IPS-18a (cell line): ENCODE data around the gene PPP2R2B.

Experiments used
- H3K27ac ChIP-seq: one replicate; pipeline ENCODE4 v1.5.1; 2013; ENCODE audit warnings: low read length
- H3K27me3 ChIP-seq: one replicate; pipeline ENCODE4 v1.6.1; 2013; ENCODE audit warnings: mild to moderate bottlenecking, low read length; ENCODE audit not compliant: control insufficient read depth, insufficient read depth
- H3K36me3 ChIP-seq: one replicate; pipeline ENCODE4 v1.6.1; 2013; ENCODE audit warnings: low read depth, low read length; ENCODE audit not compliant: control insufficient read depth
- H3K4me1 ChIP-seq: one replicate; pipeline ENCODE4 v1.6.1; 2013; ENCODE audit warnings: low read depth, low read length; ENCODE audit not compliant: control insufficient read depth
- H3K4me3 ChIP-seq: one replicate; pipeline ENCODE4 v1.5.1; 2013; ENCODE audit warnings: low read length
- H3K9ac ChIP-seq: one replicate; pipeline ENCODE4 v1.6.1; 2013; ENCODE audit warnings: mild to moderate bottlenecking, low read length, moderate library complexity
- H3K9me3 ChIP-seq: one replicate; pipeline ENCODE4 v1.6.1; 2013; ENCODE audit warnings: low read depth, low read length; ENCODE audit not compliant: control insufficient read depth

Gene PPP2R2B

GRCh38 chr5:146633323-146633764 lies 245.2 kb downstream of the PPP2R2B start:
- H3K4me3 ChIP-seq, result no peak overlapping the region
- H3K9me3 ChIP-seq, result no peaks in the 10 kb centered on the region
- H3K27me3 ChIP-seq, result no peaks in the 10 kb centered on the region
- no peaks in the 10 kb centered on the region for H3K36me3 ChIP-seq
- no peak overlapping the region for H3K9ac ChIP-seq
- H3K4me1 ChIP-seq, result no peaks in the 10 kb centered on the region
- no peak overlapping the region for H3K27ac ChIP-seq

- H3K4me1 ChIP-seq, result no peaks in the 10 kb centered on the region
- no peak overlapping the region for H3K4me3 ChIP-seq
- no peaks in the 10 kb centered on the region for H3K27me3 ChIP-seq
- H3K27ac ChIP-seq, result no peak overlapping the region
- H3K9ac ChIP-seq, result no peak overlapping the region
- H3K36me3 ChIP-seq, result no peaks in the 10 kb centered on the region
- no peaks in the 10 kb centered on the region for H3K9me3 ChIP-seq
These were observed 245.8 kb downstream of the PPP2R2B start for GRCh38 chr5:146632620-146633322.

- Histone ChIP-seq H3K36me3 (no peaks in the 10 kb centered on the region), H3K9me3 (no peaks in the 10 kb centered on the region), H3K27ac (no peak overlapping the region), H3K27me3 (no peaks in the 10 kb centered on the region), H3K4me3 (no peak overlapping the region), H3K4me1 (no peaks in the 10 kb centered on the region), H3K9ac (no peak overlapping the region)
These were observed 248.1 kb downstream of the PPP2R2B start for GRCh38 chr5:146630472-146630871.

GRCh38 chr5:146628950-146629349 lies 249.6 kb downstream of the PPP2R2B start:
- Histone ChIP-seq H3K27ac (no peak overlapping the region), H3K9me3 (no peaks in the 10 kb centered on the region), H3K4me3 (no peak overlapping the region), H3K27me3 (no peaks in the 10 kb centered on the region), H3K9ac (no peak overlapping the region), H3K4me1 (no peaks in the 10 kb centered on the region), H3K36me3 (no peaks in the 10 kb centered on the region)

- Histone ChIP-seq H3K9ac (no peak overlapping the region), H3K27ac (no peak overlapping the region), H3K4me3 (no peak overlapping the region), H3K9me3 (no peaks in the 10 kb centered on the region), H3K27me3 (no peaks in the 10 kb centered on the region), H3K4me1 (no peaks in the 10 kb centered on the region), H3K36me3 (no peaks in the 10 kb centered on the region)
These were observed 251.6 kb downstream of the PPP2R2B start for GRCh38 chr5:146626936-146627335.

- Histone ChIP-seq H3K9ac (no peak overlapping the region), H3K4me3 (no peak overlapping the region), H3K27ac (no peak overlapping the region), H3K9me3 (no peaks in the 10 kb centered on the region), H3K27me3 (no peaks in the 10 kb centered on the region), H3K36me3 (no peaks in the 10 kb centered on the region), H3K4me1 (peaks cover 12% of the 10 kb centered on the region)
These were observed 254.4 kb downstream of the PPP2R2B start for GRCh38 chr5:146624179-146624578.

- Histone ChIP-seq H3K27me3 (no peaks in the 10 kb centered on the region), H3K4me1 (peaks cover 12% of the 10 kb centered on the region), H3K36me3 (no peaks in the 10 kb centered on the region), H3K4me3 (no peak overlapping the region), H3K9me3 (no peaks in the 10 kb centered on the region), H3K27ac (no peak overlapping the region), H3K9ac (no peak overlapping the region)
These were observed 254.9 kb downstream of the PPP2R2B start for GRCh38 chr5:146623666-146624065.

GRCh38 chr5:146623009-146623408 lies 255.5 kb downstream of the PPP2R2B start:
- Histone ChIP-seq H3K9ac (no peak overlapping the region), H3K36me3 (no peaks in the 10 kb centered on the region), H3K27me3 (no peaks in the 10 kb centered on the region), H3K27ac (no peak overlapping the region), H3K9me3 (no peaks in the 10 kb centered on the region), H3K4me3 (no peak overlapping the region), H3K4me1 (peaks cover 12% of the 10 kb centered on the region)

- Histone ChIP-seq H3K36me3 (no peaks in the 10 kb centered on the region), H3K27ac (no peak overlapping the region), H3K9me3 (no peaks in the 10 kb centered on the region), H3K9ac (no peak overlapping the region), H3K4me1 (peaks cover 12% of the 10 kb centered on the region), H3K4me3 (no peak overlapping the region), H3K27me3 (no peaks in the 10 kb centered on the region)
These were observed 256.2 kb downstream of the PPP2R2B start for GRCh38 chr5:146622391-146622790.

- no peak overlapping the region for H3K27ac ChIP-seq
- H3K9ac ChIP-seq, result no peak overlapping the region
These were observed 257.9 kb downstream of the PPP2R2B start for GRCh38 chr5:146620669-146621051.

GRCh38 chr5:146620031-146620668 lies 258.4 kb downstream of the PPP2R2B start:
- no peaks in the 10 kb centered on the region for H3K9me3 ChIP-seq
- no peak overlapping the region for H3K4me3 ChIP-seq
- no peak overlapping the region for H3K9ac ChIP-seq
- H3K36me3 ChIP-seq, result no peaks in the 10 kb centered on the region
- H3K27ac ChIP-seq, result no peak overlapping the region
- H3K4me1 ChIP-seq, result peaks cover 12% of the 10 kb centered on the region
- no peaks in the 10 kb centered on the region for H3K27me3 ChIP-seq

More at GRCh38 chr5:146620669-146621051, 257.9 kb downstream of the PPP2R2B start:
- no peak overlapping the region for H3K4me3 ChIP-seq
- H3K27me3 ChIP-seq, result no peaks in the 10 kb centered on the region
- H3K36me3 ChIP-seq, result no peaks in the 10 kb centered on the region
- H3K9me3 ChIP-seq, result no peaks in the 10 kb centered on the region
- H3K4me1 ChIP-seq, result peaks cover 12% of the 10 kb centered on the region

- Histone ChIP-seq H3K4me1 (peaks cover 12% of the 10 kb centered on the region), H3K9ac (no peak overlapping the region), H3K27me3 (no peaks in the 10 kb centered on the region), H3K27ac (no peak overlapping the region), H3K36me3 (no peaks in the 10 kb centered on the region), H3K9me3 (no peaks in the 10 kb centered on the region), H3K4me3 (no peak overlapping the region)
These were observed 260.1 kb downstream of the PPP2R2B start for GRCh38 chr5:146618434-146618833.
